HepG2 (cell line): ENCODE results near the gene RCHY1. TPM values are rescaled to one million over a fixed set of nuclear protein-coding genes. Genes with fewer than 3 reads are reported as not detected.

ENCODE experiments used
- ATAC-seq: fragments of 200-7000 bp; cut with Tn5 transposase; 3 replicates; pipeline ENCODE4 v1.9.1; 2020; ENCODE audit warnings: mild to moderate bottlenecking, moderate library complexity
- BruUV-seq: library from RNA; stranded (reverse); fragments of 400-500 nt; replicated peaks from 2 replicates; lab custom pipeline; 2021; lab: Mats Ljungman, UMichigan
- CTCF ChIA-PET: fragments of 300-600 bp; formaldehyde crosslinking; extraction: SDS; loops from one replicate; lab custom pipeline; 2021; ENCODE audit warnings: low total read pairs, inconsistent platforms, low intra/inter-chr PET ratio; lab: Yijun Ruan, JAX
- POLR2A ChIA-PET: fragments of 350-600 bp; sonication (Branson Sonifier 250); formaldehyde crosslinking; loops from one replicate; lab custom pipeline; 2020; ENCODE audit warnings: antibody characterized with exemption, inconsistent platforms; lab: Yijun Ruan, JAX
- DNase-seq: peaks from one replicate; pipeline ENCODE4 v3.0.0-alpha.2; 2015; ENCODE audit warnings: low spot score
- FAIRE-seq: peaks from 3 replicates; lab custom pipeline; 2011; peaks lifted over from hg19 to GRCh38; lab: Jason Lieb, UNC
- H2AFZ ChIP-seq: one replicate; pipeline ENCODE4 v1.6.1; 2011; ENCODE audit warnings: low read length, inconsistent platforms
- H3K27ac ChIP-seq: fragments of 300-600 bp; 3 replicates; pipeline ENCODE4 v1.8.0; 2011; ENCODE audit warnings: mixed run types, mild to moderate bottlenecking, mixed read lengths, low read length, inconsistent platforms; ENCODE audit not compliant: insufficient read depth; ENCODE audit errors: extremely low read length
- H3K27me3 ChIP-seq, 2 experiments: fragments of 200-600 bp in 1 of 2; 2 replicates in 1 of 2; 3 replicates in 1 of 2; pipeline versions ENCODE4 v1.6.0 to v1.8.0; 2011; ENCODE audit warnings: low read length in 2 of 2, mild to moderate bottlenecking in 2 of 2, moderate library complexity in 2 of 2, inconsistent platforms in 1 of 2; ENCODE audit not compliant: insufficient read depth in 2 of 2, control insufficient read depth in 1 of 2
- H3K36me3 ChIP-seq, 2 experiments: fragments of 200-600 bp in 1 of 2; replicated peaks in 1 of 2; 2 replicates in 1 of 2; 3 replicates in 1 of 2; pipeline versions ENCODE4 v1.5.1 to v1.8.0; 2011; ENCODE audit warnings: low read length in 2 of 2, inconsistent platforms in 1 of 2; ENCODE audit not compliant: insufficient read depth in 2 of 2, control insufficient read depth in 1 of 2
- H3K4me1 ChIP-seq: 2 replicates; pipeline ENCODE4 v1.5.1; 2012; ENCODE audit warnings: low read length, inconsistent platforms; ENCODE audit not compliant: insufficient read depth
- H3K4me2 ChIP-seq: 2 replicates; pipeline ENCODE4 v1.6.0; 2011; ENCODE audit warnings: low read depth, low read length, inconsistent platforms
- H3K4me3 ChIP-seq, 3 experiments: fragments of 200-600 bp in 1 of 3; sonication (generic), shearing (Covaris generic) in 1 of 3; replicated peaks in 1 of 3; 2 replicates each; pipeline ENCODE4 v1.5.1; 2011 to 2016; ENCODE audit warnings: low read length in 3 of 3, inconsistent platforms in 2 of 3, low read depth in 2 of 3, mild to moderate bottlenecking in 2 of 3, control low read depth in 1 of 3, mixed read lengths in 1 of 3; ENCODE audit not compliant: insufficient read depth in 1 of 3
- H3K79me2 ChIP-seq: one replicate; pipeline ENCODE4 v1.6.1; 2011; ENCODE audit warnings: low read length, inconsistent platforms; ENCODE audit not compliant: insufficient read depth
- H3K9ac ChIP-seq: 2 replicates; pipeline ENCODE4 v1.6.0; 2011; ENCODE audit warnings: mild to moderate bottlenecking, low read depth, low read length, inconsistent platforms; ENCODE audit not compliant: insufficient read depth
- H3K9me3 ChIP-seq: 2 replicates; pipeline ENCODE4 v1.5.1; 2012; ENCODE audit warnings: mild to moderate bottlenecking, low read length
- H4K20me1 ChIP-seq: 2 replicates; pipeline ENCODE4 v1.6.0; 2011; ENCODE audit warnings: inconsistent platforms, mild to moderate bottlenecking, low read length, moderate library complexity; ENCODE audit not compliant: insufficient read depth
- CTCF ChIP-seq: sonication (generic); formaldehyde crosslinking; IDR thresholded peaks from 2 replicates; pipeline ENCODE4 v1.5.0; 2020; ENCODE audit warnings: mild to moderate bottlenecking, missing genetic modification reagents, moderate library complexity
- FOSL2 ChIP-seq: sonication (generic); formaldehyde crosslinking; IDR thresholded peaks from 2 replicates; pipeline ENCODE4 v1.4.0; 2020; ENCODE audit warnings: missing genetic modification reagents
- FOXA1 ChIP-seq, 2 experiments: fragments of 450-650 bp in 1 of 2; sonication (generic) in 1 of 2; formaldehyde crosslinking in 1 of 2; IDR thresholded peaks; 2 replicates each; pipeline versions ENCODE4 v1.4.0 to v1.6.1; 2016 to 2020; ENCODE audit warnings: missing genetic modification reagents in 1 of 2
- HMGXB4 ChIP-seq, 2 experiments: sonication (generic) in 1 of 2; formaldehyde crosslinking in 1 of 2; IDR thresholded peaks; 2 replicates each; pipeline versions ENCODE4 v1.4.0 to v1.6.1; 2018 to 2020; ENCODE audit warnings: missing genetic modification reagents in 2 of 2, borderline replicate concordance in 1 of 2, low read depth in 1 of 2, mild to moderate bottlenecking in 1 of 2, missing biosample characterization in 1 of 2
- JUN ChIP-seq: sonication (generic); formaldehyde crosslinking; IDR thresholded peaks from 2 replicates; pipeline ENCODE4 v1.4.0; 2020; ENCODE audit warnings: mild to moderate bottlenecking, missing genetic modification reagents
- KLF13 ChIP-seq: sonication (generic); formaldehyde crosslinking; IDR thresholded peaks from 2 replicates; pipeline ENCODE4 v1.4.0; 2020; ENCODE audit warnings: mild to moderate bottlenecking, missing genetic modification reagents
- MTF2 ChIP-seq: sonication (generic); formaldehyde crosslinking; IDR thresholded peaks from 2 replicates; pipeline ENCODE4 v1.5.0; 2020; ENCODE audit warnings: missing genetic modification reagents, borderline replicate concordance
- WGBS: methylation state at CpG from one replicate; pipeline ENCODE4 v1.1.6; 2017; ENCODE audit warnings: low lambda C conversion rate; 5-methylcytosine and 5-hydroxymethylcytosine counted together
- in situ Hi-C: cut with HindIII; loops from 2 replicates; pipeline ENCODE4 v1.10.0; 2017; ENCODE audit warnings: low pct_unique_long_range_greater_than_20kb; ENCODE audit not compliant: extremely low pct_ligation_motif_present
- intact Hi-C: fragments of 100-400 bp; cut with micrococcal nuclease; formaldehyde crosslinking; loops from one replicate; pipeline ENCODE4 v1.10.0; 2022; ENCODE audit not compliant: unreplicated experiment
- polyA plus RNA-seq, 8 experiments: library from polyadenylated mRNA; depleted of rRNA in 3 of 8; stranded (reverse) in 7 of 8; unstranded in 1 of 8; fragments of >200 nt; fragmentation: Illumina TruSeq in 4 of 8; extraction: Trizol in 4 of 8; gene quantifications; 2 replicates each; pipeline versions ENCODE4 v1.2.1 to v1.2.3, GENCODE V29; 2011 to 2016; ENCODE audit warnings: low read depth in 4 of 8, missing spikeins in 1 of 8, mixed read lengths in 1 of 8; ENCODE audit not compliant: insufficient read depth in 1 of 8
- total RNA-seq, 5 experiments: library from RNA; depleted of rRNA; stranded (reverse); fragments of >200 nt; fragmentation: Illumina TruSeq; extraction: Trizol; gene quantifications; 2 replicates each; pipeline ENCODE4 v1.2.3, GENCODE V29; 2016; ENCODE audit warnings: low read depth in 1 of 5

The RCHY1 gene
- total and polyA plus RNA-seq, 2 of the 13 experiments (the other 11 are each of a cell fraction or from before 2014, with no cell fraction given) = 19.9 to 30.5 TPM

DNA sequence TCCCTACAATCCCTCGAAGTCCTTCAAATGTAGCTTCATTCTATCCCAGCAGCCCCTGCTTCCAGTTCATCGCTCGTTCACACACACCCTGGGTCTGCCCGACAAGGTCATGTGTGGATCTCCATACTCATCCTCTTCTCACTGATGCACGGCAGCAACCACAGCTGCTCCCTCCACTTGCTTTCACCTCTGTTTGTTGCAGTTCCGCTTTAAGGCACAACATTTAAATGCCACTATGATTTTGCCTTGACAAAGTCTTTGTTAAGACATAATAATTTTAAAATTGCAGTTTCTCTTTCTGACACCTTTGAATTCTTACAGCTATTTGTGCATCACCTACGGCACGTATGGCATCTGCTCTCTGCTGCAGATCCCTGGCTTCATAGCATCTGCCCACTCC is 43.5 kb upstream of the RCHY1 start (continued):
- TF ChIP-seq KLF13 (CRISPR knock-in tag) = no peak

GRCh38 chr4:75555294-75556164 is 41.3 kb upstream of the RCHY1 start, which contains the start of gene ODAPH:
Gene ODAPH, plus strand, starts transcription at chr4:75556066. Its CDS starts 17 bp downstream, at chr4:75556083.
- Histone ChIP-seq H3K27me3 (peaks cover 0 to 8% of the 10 kb centered on the region in 2 experiments; a peak in 1 of 5 replicates), H3K79me2 (no peaks in the 10 kb centered on the region), H3K4me1 (peaks cover 7% of the 10 kb centered on the region; the same call in 1 of the 2 replicates), H3K9me3 (no peaks in the 10 kb centered on the region), H3K36me3 (no peaks in the 10 kb centered on the region), H2AFZ (peak within 1 kb of the TSS; percentile 36), H3K4me3 (peak within 1 kb of the TSS in 1 of 3 experiments; percentile 38; a peak in 4 of 6 replicates), H4K20me1 (no peaks in the 10 kb centered on the region), H3K4me2 (peak within 1 kb of the TSS; percentile 62), H3K27ac (no peak within 1 kb of the TSS), H3K9ac (no peak within 1 kb of the TSS)
- DNase-seq (no peak), FAIRE-seq (no peak), ATAC-seq (peak; percentile 93)
- BruUV-seq = no TSS peak
- WGBS = 6% methylated on average over 9 of the region's 9 CpGs
- in situ Hi-C loops = no loop called here
- ChIA-PET POLR2A (no interaction called here), CTCF (no interaction called here)
- intact Hi-C loops = no loop called here
- TF ChIP-seq FOSL2 (CRISPR knock-in tag) = peak; percentile 77
- TF ChIP-seq MTF2 (CRISPR knock-in tag) = no peak
- TF ChIP-seq CTCF = 0 out of 2 replicates have a peak, but pooled peaks have one; percentile 12
- TF ChIP-seq HMGXB4 (CRISPR knock-in tag; IDR thresholded peaks at IDR 0.05; ENCODE audit: borderline replicate concordance in 1 of 2, low read depth in 1 of 2) = peak in 1 of 2 experiments; percentile 41; a peak in 1 of 4 replicates
- TF ChIP-seq FOXA1 (IDR thresholded peaks at IDR 0.05) = no peak
- TF ChIP-seq FOXA1 (CRISPR knock-in tag; IDR thresholded peaks at IDR 0.05) = peak; percentile 55
- TF ChIP-seq JUN (CRISPR knock-in tag) = 0 out of 2 replicates have a peak, but pooled peaks have one; percentile 32
